Measurements from ENCODE around the gene C4B.
"Not testable (repeated sequence)": the region's sequence is repeated elsewhere in the genome, so short reads cannot be mapped to it uniquely, and the experiment has no call there.

Gene C4B

GRCh38 chr6:31981744-31982143 lies 32.9 kb upstream of the C4B start, which contains the start of gene C4A:
Gene C4A, plus strand, starts transcription at chr6:31982057. Its CDS starts 51 bp downstream, at chr6:31982108.
- DNase-seq (ENCODE audit: low spot score) = not testable (repeated sequence)

GRCh38 chr6:31989363-31989762 lies 25.2 kb upstream of the C4B start:
- not testable (repeated sequence) for DNase-seq (ENCODE audit: low spot score)

- not testable (repeated sequence) for DNase-seq (ENCODE audit: low spot score)
Measured at GRCh38 chr6:31994421-31994820, 20.2 kb upstream of the C4B start.

- not testable (repeated sequence) for DNase-seq (ENCODE audit: low spot score)
Measured at GRCh38 chr6:31996385-31996784, 18.2 kb upstream of the C4B start.

GRCh38 chr6:32002546-32003268 lies 11.9 kb upstream of the C4B start:
- DNase-seq (ENCODE audit: low spot score) = not testable (repeated sequence)

GRCh38 chr6:32003301-32003700 lies 11.3 kb upstream of the C4B start:
- not testable (repeated sequence) for DNase-seq (ENCODE audit: low spot score)

GRCh38 chr6:32004393-32004792 lies 10.2 kb upstream of the C4B start:
- not testable (repeated sequence) for DNase-seq (ENCODE audit: low spot score)

GRCh38 chr6:32004864-32005537 lies 9.6 kb upstream of the C4B start:
- not testable (repeated sequence) for DNase-seq (ENCODE audit: low spot score)

- DNase-seq (ENCODE audit: low spot score) = not testable (repeated sequence)
Measured at GRCh38 chr6:32005538-32005880, 9.1 kb upstream of the C4B start.

GRCh38 chr6:32005991-32006529 lies 8.5 kb upstream of the C4B start:
- not testable (repeated sequence) for DNase-seq (ENCODE audit: low spot score)

- DNase-seq (ENCODE audit: low spot score) = not testable (repeated sequence)
Measured at GRCh38 chr6:32007086-32007485, 7.5 kb upstream of the C4B start.

GRCh38 chr6:32008037-32008436 lies 6.6 kb upstream of the C4B start:
- DNase-seq (ENCODE audit: low spot score) = not testable (repeated sequence)

GRCh38 chr6:32008616-32009015 lies 6.0 kb upstream of the C4B start:
- DNase-seq (ENCODE audit: low spot score) = not testable (repeated sequence)

GRCh38 chr6:32009537-32009936 lies 5.1 kb upstream of the C4B start:
- DNase-seq (ENCODE audit: low spot score) = not testable (repeated sequence)

- not testable (repeated sequence) for DNase-seq (ENCODE audit: low spot score)
Measured at GRCh38 chr6:32010856-32011530, 3.6 kb upstream of the C4B start.

GRCh38 chr6:32012941-32013617 lies 1.5 kb upstream of the C4B start:
- DNase-seq (ENCODE audit: low spot score) = not testable (repeated sequence)

GRCh38 chr6:32013738-32014137 lies 857 bp upstream of the C4B start:
- DNase-seq (ENCODE audit: low spot score) = not testable (repeated sequence)

- DNase-seq (ENCODE audit: low spot score) = not testable (repeated sequence)
Measured at GRCh38 chr6:32022100-32022499, 7.5 kb downstream of the C4B start.

GRCh38 chr6:32028631-32029030 lies 14.0 kb downstream of the C4B start:
- not testable (repeated sequence) for DNase-seq (ENCODE audit: low spot score)

GRCh38 chr6:32029553-32029952 lies 15.0 kb downstream of the C4B start:
- DNase-seq (ENCODE audit: low spot score) = not testable (repeated sequence)

GRCh38 chr6:32035283-32036013 lies 20.9 kb downstream of the C4B start:
- DNase-seq (ENCODE audit: low spot score) = not testable (repeated sequence)

All from AG20443 (cell line).